NCI-H526 treated with DMSO at 0.1 percent for 48 hours (cell line): ENCODE measurements around the gene VDAC2.

Experiments used
- DNase-seq: peaks from one replicate; lab custom pipeline; 2025; lab: John Stamatoyannopoulos, UW

Gene VDAC2

GRCh38 chr10:75231672-75232581 is 21.3 kb downstream of the VDAC2 start:
- no peak for DNase-seq

- DNase-seq: peak; percentile 32
Observed at GRCh38 chr10:75233444-75234016, 22.9 kb downstream of the VDAC2 start.

- peak; percentile 77 for DNase-seq
Observed at GRCh38 chr10:75234017-75234682, 23.6 kb downstream of the VDAC2 start.

GRCh38 chr10:75234683-75235374 is 24.2 kb downstream of the VDAC2 start:
- no peak for DNase-seq

GRCh38 chr10:75235375-75236177 is 25.0 kb downstream of the VDAC2 start, which contains the start of gene COMTD1:
COMTD1 (minus strand) TSS chr10:75235957; CDS start chr10:75235928, 29 bp downstream.
- peak; percentile 83 for DNase-seq

- no peak for DNase-seq
Observed at GRCh38 chr10:75236178-75236825, 25.7 kb downstream of the VDAC2 start.

- no peak for DNase-seq
Observed at GRCh38 chr10:75238182-75239095, 27.8 kb downstream of the VDAC2 start.

- DNase-seq: no peak
Observed at GRCh38 chr10:75239096-75239790, 28.6 kb downstream of the VDAC2 start.

- DNase-seq: no peak
Observed at GRCh38 chr10:75240329-75241076, 29.9 kb downstream of the VDAC2 start.

GRCh38 chr10:75243426-75243825 is 32.8 kb downstream of the VDAC2 start:
- DNase-seq: no peak

GRCh38 chr10:75244487-75245353 is 34.1 kb downstream of the VDAC2 start:
- DNase-seq: no peak

- no peak for DNase-seq
Observed at GRCh38 chr10:75245354-75246250, 35.0 kb downstream of the VDAC2 start.

- no peak for DNase-seq
Observed at GRCh38 chr10:75246506-75246905, 35.9 kb downstream of the VDAC2 start.

GRCh38 chr10:75247797-75248196 is 37.2 kb downstream of the VDAC2 start:
- DNase-seq: no peak

- no peak for DNase-seq
Observed at GRCh38 chr10:75250934-75251333, 40.3 kb downstream of the VDAC2 start.
